Islet precursor cell (in vitro differentiated cells): ENCODE measurements around the gene FRY.

Source experiments
- DNase-seq: peaks from one replicate; pipeline ENCODE4 v3.0.0-alpha.2; 2018

The FRY gene

GRCh38 chr13:32267836-32268439 lies 236.4 kb downstream of the FRY start:
- peak; percentile 75 for DNase-seq

GRCh38 chr13:32272021-32272683 lies 240.6 kb downstream of the FRY start:
- no peak for DNase-seq

DNA sequence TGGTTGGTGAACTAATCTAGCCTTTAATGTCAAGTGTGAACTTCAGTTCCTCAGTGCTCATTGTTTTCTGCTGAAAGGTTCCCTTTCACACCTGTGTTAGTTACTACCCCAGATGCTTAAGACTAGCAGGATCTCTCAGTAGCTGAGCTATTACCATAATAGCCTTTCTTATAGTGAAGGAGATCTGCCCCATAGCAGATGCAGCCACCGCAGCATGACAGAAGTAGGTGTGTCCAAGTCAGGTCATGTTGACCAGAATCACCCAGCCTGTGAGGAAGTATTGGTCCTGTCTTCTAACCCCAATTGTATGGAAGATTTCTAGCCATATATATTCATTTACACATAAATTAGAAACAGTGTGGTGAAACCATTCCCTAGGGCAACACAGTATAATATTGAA lies 246.3 kb downstream of the FRY start:
- DNase-seq = no peak

- DNase-seq = no peak
Observed at GRCh38 chr13:32278426-32278825, 246.9 kb downstream of the FRY start.

- no peak for DNase-seq
Observed at GRCh38 chr13:32281096-32281495, 249.5 kb downstream of the FRY start.

GRCh38 chr13:32282096-32282711 lies 250.6 kb downstream of the FRY start:
- no peak for DNase-seq

GRCh38 chr13:32284927-32285632 lies 253.5 kb downstream of the FRY start:
- no peak for DNase-seq

- DNase-seq = no peak
Observed at GRCh38 chr13:32285633-32285965, 254.0 kb downstream of the FRY start.

DNA sequence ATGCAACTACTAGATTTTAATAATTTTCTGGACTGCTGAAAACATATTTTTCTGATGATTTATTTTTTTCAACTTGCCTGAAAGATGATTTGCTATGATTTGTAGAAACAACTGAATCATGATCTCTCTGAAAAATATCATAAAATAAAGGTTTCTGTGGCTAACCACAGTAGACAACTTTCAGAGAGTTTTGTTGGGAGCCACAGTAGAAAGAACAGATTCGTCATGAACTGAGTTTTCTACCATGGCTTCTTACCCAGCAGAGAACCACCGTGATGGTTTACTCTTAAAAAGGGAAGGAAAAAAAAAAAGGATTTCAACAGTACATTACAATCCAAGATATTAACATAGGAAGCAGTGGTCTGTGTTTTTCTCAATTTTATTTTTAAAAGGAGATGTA lies 265.6 kb downstream of the FRY start:
- DNase-seq = no peak

DNA sequence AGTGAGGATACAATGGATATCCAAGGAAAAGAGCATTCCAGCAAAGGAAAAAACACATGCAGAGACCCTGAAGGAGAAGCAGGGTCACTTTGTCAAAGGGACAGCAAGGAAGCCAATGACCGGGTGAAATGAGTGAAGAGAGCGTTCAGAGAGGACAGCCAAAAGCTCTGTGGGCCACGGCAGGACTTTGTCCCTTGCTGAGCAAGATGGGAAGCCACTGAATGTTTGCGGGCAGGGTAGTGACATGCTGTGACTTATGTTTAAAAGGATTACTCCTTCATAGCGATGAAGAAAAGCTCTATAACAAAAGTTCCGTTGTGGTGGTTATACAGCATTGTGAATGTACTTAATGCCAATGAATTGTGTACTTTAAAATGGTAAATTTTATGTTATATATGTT lies 267.1 kb downstream of the FRY start:
- no peak for DNase-seq

- DNase-seq = no peak
Observed at GRCh38 chr13:32299893-32300292, 268.3 kb downstream of the FRY start.

DNA sequence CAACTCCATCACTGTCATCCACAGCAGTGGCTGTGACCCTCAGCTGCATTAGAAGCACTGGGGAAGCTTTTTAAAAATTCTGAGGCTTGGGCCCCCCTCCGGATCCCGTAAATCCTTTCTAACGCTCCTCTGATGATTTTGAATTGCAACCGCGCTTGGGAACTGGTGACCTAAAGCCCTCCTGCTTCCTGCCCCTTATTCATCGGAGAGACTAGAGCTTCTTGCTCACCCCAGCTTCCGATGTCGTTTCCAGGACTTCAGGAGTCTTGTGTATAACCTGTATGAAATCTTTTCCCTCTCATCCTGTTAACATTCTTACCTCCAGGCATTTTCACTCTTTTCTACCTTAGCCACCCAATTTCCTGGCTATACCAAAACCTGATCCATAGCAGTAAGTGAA lies 268.8 kb downstream of the FRY start:
- no peak for DNase-seq

DNA sequence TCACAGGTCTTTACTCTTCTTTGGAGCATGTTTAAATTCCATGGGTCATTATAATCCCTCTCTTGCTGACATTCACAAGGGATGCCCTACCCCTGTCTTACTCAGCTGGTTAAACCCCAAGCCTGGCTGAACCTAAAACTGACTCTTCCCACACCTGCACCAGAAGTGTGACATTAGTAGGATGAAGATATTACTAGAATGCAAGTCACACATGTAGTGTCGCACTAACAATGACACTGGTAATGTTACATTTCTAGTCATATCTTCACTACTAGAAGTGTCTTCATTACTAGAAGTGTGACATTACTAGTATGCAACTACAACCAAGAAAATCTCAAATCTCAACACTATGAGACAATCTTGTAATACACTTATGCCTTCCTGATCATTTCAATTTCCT lies 269.3 kb downstream of the FRY start:
- no peak for DNase-seq

DNA sequence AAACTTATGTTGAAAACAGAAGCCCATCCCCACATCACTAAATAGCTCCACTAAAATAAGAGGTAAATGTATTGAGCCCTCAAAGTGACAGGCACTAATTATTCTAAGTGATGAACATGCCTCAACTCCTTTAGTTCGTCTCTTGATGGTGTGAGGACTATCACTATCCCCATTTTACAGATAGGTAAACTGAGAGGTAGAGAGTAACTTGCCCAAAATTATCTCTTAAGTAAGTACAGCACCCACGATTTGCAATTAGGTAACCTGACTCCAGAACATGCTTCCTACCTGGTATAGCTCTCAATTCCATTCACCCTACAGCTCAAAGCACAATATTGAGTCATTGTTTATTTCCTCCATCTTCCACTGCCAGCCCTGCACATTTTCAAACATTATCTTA lies 270.9 kb downstream of the FRY start:
- DNase-seq = no peak

DNA sequence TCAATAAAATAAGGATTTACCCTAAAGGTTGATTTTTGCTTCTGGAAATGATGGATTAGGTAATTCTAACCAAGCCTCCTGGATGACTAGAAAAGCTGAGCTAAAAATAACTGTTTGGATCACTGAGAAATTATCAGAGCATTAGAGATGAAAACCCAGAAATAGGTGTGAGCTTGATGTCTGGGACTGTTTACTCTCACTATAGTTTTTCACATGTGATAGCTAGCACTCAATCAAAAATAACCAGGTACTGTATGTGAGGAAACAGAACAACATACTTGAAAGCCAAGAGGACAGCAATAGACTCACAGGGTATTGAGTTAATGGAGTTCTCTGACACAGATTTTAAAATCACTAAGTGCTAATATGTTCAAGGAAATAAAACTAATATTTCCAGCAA lies 274.1 kb downstream of the FRY start:
- DNase-seq = no peak

GRCh38 chr13:32309312-32310133 lies 277.9 kb downstream of the FRY start:
- no peak for DNase-seq

- no peak for DNase-seq
Observed at GRCh38 chr13:32310134-32310706, 278.6 kb downstream of the FRY start.

GRCh38 chr13:32311188-32311897 lies 279.8 kb downstream of the FRY start:
- no peak for DNase-seq

DNA sequence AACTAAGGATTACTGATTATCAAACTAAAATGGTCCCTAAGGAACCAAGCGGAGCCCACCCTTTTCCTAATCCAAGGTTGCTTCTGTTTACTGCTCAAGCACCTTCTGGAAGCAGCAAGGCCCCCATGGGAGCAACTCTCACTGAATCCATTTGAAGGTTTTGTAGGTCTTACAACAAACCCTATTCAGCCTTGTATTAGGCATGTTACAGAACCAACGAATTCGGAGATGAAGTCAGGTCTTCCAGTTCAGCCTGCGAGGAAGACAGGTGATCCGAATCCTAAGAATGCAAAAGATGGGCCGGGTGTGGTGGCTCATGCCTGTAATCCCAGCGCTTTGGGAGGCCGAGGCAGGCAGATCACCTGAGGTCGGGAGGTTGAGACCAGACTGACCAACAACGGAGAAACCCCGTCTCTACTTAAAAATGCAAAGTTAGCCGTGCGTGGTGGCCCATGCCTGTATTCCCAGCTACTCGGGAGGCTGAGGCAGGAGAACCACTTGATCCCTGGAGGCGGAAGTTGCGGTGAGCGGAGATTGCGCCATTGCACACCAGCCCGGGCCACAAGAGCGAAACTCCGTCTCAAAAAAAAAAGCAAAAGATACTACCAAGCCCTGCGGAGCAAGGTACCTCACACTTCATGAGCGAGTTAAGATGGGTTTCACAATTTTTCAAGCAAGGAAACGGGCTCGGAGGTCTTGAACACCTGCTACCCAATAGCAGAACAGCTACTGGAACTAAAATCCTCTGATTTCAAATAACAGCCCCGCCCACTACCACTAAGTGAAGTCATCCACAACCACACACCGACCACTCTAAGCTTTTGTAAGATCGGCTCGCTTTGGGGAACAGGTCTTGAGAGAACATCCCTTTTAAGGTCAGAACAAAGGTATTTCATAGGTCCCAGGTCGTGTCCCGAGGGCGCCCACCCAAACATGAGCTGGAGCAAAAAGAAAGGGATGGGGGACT lies 283.0 kb downstream of the FRY start:
- no peak for DNase-seq

GRCh38 chr13:32315238-32316027 lies 283.9 kb downstream of the FRY start, which contains the start of the genes BRCA2 and ZAR1L:
Gene BRCA2 (plus strand): TSS chr13:32315508. CDS start chr13:32316461, 953 bp downstream.
Gene ZAR1L (minus strand): TSS chr13:32315363. CDS start chr13:32311925, 3,438 bp downstream.
- peak; percentile 94 for DNase-seq
